C4-2B (cell line): Measurements from ENCODE around the gene HIPK1.

Experiments
- H3K27ac ChIP-seq: fragments of 450-650 bp; 2 replicates; pipeline ENCODE4 v1.5.1; 2017
- CTCF ChIP-seq: fragments of 450-650 bp; conservative IDR thresholded peaks from 2 replicates; pipeline ENCODE4 v1.5.1; 2017; ENCODE audit warnings: mild to moderate bottlenecking
- ZFX ChIP-seq: fragments of 450-650 bp; IDR thresholded peaks from 2 replicates; pipeline ENCODE4 v1.6.1; 2017

The HIPK1 gene

GRCh38 chr1:113928941-113929749, at the start of gene HIPK1:
Gene HIPK1 (plus strand): TSS chr1:113929324.
- no peak for TF ChIP-seq CTCF
- TF ChIP-seq ZFX = peak; percentile 85
- peak within 1 kb of the TSS; percentile 96 for H3K27ac ChIP-seq

DNA sequence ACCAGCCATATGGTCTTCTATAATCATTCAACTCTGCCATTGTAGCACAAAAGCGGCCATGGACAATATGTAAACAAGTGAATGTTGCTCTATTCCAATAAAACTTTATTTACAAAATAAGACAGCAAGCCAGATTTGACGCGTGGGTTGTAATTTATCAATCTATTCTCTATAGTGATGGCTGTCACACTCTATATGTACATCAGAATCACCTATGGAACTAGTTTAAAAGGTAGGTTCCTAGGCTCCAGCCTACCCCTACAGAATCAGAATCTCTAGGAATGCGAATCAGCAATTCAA, 49.4 kb upstream of the HIPK1 start:
- no peak for TF ChIP-seq ZFX
- TF ChIP-seq CTCF = no peak
- no peak overlapping the region for H3K27ac ChIP-seq

DNA sequence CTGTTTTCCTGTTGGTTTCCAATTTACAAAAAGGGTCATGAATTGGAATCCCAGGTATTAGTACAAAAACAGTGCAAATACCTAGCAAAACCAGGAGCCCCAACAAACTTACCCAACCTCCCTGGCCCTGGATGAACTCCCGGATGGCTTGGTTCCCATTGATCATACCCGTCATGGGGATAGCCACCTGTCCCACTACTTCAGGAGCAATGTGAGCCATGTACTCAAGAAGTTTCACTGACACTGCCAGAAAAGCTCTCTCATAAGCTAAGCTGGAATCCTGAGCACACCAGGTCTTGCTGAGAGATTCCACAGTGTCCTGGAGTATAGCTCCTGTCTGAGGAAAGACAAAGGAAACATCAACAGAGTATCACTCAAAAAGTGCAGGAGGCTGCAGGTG, 47.5 kb upstream of the HIPK1 start:
- no peak overlapping the region for H3K27ac ChIP-seq
- no peak for TF ChIP-seq ZFX
- TF ChIP-seq CTCF = no peak

DNA sequence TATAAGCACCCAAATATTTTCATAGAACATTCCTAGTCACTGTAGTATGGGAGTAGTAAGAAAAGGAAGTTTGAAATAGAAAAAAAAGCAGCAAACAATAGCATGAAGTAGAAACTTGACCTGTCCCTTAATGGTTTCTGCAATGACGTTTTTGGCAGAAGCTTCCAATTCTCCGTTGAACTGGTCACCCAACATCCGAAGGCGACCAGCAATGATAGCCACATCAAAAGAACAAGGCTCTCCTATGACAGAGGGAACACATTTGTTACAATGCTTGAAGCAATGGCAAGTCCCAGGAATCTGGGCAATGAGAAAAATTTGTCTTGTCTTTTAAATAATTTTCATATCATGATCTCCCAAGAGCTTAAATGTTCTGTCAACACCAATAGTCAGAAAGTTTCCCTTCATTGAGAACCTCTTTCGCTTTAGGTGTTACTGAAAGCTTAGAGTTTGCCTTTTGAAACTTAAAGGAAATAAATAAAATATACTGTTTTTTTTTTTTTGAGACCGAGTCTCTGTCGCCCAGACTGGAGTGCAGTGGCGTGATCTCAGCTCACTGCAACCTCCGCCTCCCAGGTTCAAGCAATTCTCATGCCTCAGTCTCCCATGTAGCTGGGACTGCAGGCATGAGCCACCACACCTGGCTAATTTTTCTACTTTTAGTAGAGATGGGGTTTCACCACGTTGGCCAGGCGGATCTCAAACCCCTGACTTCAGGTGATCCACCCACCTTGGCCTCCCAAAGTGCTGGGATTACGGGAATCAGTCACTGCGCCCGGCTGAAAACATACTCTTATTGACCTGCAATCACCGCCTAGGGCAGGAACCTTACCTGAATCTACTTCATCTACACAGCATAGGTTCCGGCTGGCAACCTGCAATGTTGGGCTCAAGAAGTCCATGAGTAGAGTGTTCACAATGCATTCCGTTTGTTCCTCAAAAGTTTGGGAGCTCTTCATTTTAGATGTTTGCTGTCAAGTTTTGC, 42.4 kb upstream of the HIPK1 start:
- TF ChIP-seq ZFX (no peak), CTCF (no peak)
- no peak overlapping the region for H3K27ac ChIP-seq

DNA sequence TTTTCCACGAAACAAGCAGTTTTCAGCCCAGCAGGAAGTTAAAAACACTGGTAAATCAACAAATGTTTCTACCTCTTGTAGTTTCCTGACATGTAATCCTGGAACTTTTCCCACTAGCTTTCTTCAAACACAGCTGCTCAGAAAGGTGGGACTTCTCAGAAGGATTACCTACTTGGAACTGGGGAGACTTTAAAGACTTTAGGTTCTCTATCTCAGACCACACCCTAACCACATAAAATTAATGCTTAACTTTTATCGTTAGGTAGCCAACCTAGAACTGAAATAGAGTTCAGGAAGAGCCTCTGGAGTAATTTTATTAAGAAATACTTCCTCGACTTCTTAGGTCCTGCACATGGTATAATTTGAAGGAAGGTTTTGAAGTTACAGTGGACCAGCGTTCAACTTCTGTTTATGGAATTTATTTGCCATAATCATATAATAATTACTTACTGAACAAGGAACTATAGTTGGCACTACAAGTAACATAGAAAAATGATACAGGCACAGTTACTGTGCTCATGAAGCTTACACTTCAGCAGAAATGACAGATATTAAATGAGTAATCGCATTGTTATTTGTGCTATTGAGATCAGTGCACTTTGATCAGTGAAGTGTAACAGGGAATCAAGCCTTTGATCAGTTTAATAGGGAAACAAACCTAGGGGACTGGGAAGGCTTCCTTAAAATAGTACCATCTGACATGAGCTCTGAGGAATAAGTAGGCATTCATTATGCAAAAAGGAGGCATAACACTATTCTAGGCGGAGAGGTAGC, 41.5 kb upstream of the HIPK1 start, which contains the start of gene BCL2L15:
TSS of gene BCL2L15 (minus strand) at position 180 of the 774 bp plus-strand sequence. CDS start 206 bp downstream, outside the sequence.
- no peak within 1 kb of the TSS for H3K27ac ChIP-seq
- no peak for TF ChIP-seq ZFX
- no peak for TF ChIP-seq CTCF

DNA sequence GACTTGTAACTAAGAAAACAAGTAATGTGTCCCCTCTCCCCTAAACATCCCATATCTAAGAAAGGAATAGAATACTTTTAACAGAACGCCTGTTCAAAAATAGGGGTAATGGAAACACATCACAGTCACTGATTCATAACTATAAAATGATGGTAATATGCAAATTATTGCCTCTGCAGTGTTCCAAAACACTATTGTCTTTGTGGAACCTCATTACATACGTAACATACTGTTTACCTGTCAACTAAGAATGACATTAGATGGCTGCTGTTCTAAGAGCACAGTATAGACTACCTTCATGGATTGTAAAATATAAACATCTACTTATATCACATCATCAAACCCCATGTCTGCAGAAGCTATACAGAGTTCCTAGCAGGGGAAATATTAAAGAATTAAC, 38.3 kb upstream of the HIPK1 start:
- no peak overlapping the region for H3K27ac ChIP-seq
- TF ChIP-seq CTCF (no peak), ZFX (no peak)
